Liver (tissue), 3 donors: ENCODE results near the gene MCU.

Experiments
- FOXA1 ChIP-seq: IDR thresholded peaks from 2 replicates; pipeline ENCODE4 v1.6.1; 2016; ENCODE audit warnings: antibody characterized with exemption
- GABPA ChIP-seq, 2 donors: IDR thresholded peaks in 1 of 2; conservative IDR thresholded peaks in 1 of 2; 2 replicates each; pipeline ENCODE4 v1.6.1; 2016; ENCODE audit warnings: antibody characterized with exemption in 2 of 2, mild to moderate bottlenecking in 1 of 2, moderate library complexity in 1 of 2
- TAF1 ChIP-seq: conservative IDR thresholded peaks from 2 replicates; pipeline ENCODE4 v1.6.1; 2016; ENCODE audit warnings: antibody characterized with exemption, mild to moderate bottlenecking
- YY1 ChIP-seq: IDR thresholded peaks from 2 replicates; pipeline ENCODE4 v1.6.1; 2016; ENCODE audit warnings: antibody characterized with exemption, mild to moderate bottlenecking
- TF ChIP-seq, protein P1 (sequence below): fragments of 150-350 bp; IDR thresholded peaks from 2 replicates; pipeline ENCODE4 v1.5.1; 2017; ENCODE audit warnings: improper control_type of control experiment, low read depth, low read length; ENCODE audit not compliant: missing input control
- TF ChIP-seq, protein P2 (sequence below): IDR thresholded peaks from 2 replicates; pipeline ENCODE4 v1.6.1; 2016; ENCODE audit warnings: antibody characterized with exemption, mild to moderate bottlenecking
- donor health status: healthy.
- donor health status: healthy.

DNA sequence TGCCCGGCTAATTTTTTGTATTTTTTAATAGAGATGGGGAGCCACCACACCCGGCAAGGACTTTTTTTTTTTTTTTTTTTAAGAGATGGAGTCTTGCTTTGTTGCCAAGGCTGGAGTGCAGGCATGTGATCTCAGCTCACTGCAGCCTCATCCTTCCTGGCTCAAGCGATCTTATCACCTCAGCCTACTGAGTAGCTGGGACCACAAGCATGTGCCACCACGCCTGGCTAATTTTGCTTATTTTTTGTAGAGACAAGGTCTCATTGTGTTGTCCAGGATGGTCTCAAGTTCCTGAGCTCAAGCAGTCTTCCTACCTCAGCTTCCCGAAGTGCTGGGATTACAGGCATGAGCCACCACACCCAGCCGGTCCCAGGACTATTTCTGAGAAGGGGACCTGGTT lies 9.3 kb upstream of the MCU start:
- TF ChIP-seq, protein P1, sequence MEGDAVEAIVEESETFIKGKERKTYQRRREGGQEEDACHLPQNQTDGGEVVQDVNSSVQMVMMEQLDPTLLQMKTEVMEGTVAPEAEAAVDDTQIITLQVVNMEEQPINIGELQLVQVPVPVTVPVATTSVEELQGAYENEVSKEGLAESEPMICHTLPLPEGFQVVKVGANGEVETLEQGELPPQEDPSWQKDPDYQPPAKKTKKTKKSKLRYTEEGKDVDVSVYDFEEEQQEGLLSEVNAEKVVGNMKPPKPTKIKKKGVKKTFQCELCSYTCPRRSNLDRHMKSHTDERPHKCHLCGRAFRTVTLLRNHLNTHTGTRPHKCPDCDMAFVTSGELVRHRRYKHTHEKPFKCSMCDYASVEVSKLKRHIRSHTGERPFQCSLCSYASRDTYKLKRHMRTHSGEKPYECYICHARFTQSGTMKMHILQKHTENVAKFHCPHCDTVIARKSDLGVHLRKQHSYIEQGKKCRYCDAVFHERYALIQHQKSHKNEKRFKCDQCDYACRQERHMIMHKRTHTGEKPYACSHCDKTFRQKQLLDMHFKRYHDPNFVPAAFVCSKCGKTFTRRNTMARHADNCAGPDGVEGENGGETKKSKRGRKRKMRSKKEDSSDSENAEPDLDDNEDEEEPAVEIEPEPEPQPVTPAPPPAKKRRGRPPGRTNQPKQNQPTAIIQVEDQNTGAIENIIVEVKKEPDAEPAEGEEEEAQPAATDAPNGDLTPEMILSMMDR = no peak
- TF ChIP-seq YY1 (no peak), GABPA (IDR thresholded peaks at IDR 0.05 in 1 of 2, conservative IDR thresholded peaks at IDR 0.05 in 1 of 2) (no peak), TAF1 (no peak), FOXA1 (no peak)
- TF ChIP-seq, protein P2, sequence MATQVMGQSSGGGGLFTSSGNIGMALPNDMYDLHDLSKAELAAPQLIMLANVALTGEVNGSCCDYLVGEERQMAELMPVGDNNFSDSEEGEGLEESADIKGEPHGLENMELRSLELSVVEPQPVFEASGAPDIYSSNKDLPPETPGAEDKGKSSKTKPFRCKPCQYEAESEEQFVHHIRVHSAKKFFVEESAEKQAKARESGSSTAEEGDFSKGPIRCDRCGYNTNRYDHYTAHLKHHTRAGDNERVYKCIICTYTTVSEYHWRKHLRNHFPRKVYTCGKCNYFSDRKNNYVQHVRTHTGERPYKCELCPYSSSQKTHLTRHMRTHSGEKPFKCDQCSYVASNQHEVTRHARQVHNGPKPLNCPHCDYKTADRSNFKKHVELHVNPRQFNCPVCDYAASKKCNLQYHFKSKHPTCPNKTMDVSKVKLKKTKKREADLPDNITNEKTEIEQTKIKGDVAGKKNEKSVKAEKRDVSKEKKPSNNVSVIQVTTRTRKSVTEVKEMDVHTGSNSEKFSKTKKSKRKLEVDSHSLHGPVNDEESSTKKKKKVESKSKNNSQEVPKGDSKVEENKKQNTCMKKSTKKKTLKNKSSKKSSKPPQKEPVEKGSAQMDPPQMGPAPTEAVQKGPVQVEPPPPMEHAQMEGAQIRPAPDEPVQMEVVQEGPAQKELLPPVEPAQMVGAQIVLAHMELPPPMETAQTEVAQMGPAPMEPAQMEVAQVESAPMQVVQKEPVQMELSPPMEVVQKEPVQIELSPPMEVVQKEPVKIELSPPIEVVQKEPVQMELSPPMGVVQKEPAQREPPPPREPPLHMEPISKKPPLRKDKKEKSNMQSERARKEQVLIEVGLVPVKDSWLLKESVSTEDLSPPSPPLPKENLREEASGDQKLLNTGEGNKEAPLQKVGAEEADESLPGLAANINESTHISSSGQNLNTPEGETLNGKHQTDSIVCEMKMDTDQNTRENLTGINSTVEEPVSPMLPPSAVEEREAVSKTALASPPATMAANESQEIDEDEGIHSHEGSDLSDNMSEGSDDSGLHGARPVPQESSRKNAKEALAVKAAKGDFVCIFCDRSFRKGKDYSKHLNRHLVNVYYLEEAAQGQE = no peak
